T-helper 22 cell (primary cell): Measurements from ENCODE around the gene CARD19.
A peak's percentile ranks its signal among the peaks of the same experiment; 100 is the strongest.
"Not testable (repeated sequence)": the region's sequence is repeated elsewhere in the genome, so short reads cannot be mapped to it uniquely, and the experiment has no call there.

Source experiments
- DNase-seq: peaks from one replicate; pipeline ENCODE4 v3.0.0-alpha.2; 2020; ENCODE audit warnings: low read depth

Gene CARD19

DNA sequence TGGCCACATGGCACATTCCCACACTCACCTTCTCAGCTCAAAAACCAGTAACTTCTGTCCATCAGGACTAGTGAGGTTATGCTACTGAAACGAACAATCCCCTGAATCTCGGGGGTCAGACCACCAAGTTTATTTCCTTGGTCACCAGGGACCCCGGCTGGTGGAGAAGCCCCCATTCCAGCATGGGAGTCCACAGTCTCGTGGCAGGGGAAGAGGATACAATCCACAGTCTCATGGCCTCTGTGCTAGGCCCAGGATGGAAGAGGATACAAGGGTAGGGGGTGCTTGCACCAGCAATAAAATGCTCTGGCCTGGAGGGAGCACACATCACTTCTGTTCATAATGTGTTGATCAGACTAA, 7.4 kb upstream of the CARD19 start:
- no peak for DNase-seq

DNA sequence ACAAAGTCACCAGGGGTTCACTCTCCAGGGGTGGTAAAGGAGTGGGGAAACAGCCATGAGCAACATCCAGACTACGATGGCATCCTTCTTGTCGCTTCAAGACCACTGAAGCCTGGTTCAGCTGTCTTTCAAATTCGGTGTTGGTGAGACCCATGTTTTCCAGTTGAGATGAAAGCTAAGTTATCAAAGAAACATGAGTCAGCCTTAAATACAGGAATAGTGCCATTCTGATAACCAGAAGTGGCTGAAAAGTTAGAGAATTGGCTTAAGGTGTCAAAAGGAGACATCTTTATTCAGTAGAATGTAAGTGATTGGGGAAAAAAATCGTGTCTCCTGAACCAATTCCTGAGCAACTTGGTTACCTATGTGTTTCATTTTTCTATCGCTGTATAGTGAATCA, 7.0 kb upstream of the CARD19 start:
- no peak for DNase-seq

DNA sequence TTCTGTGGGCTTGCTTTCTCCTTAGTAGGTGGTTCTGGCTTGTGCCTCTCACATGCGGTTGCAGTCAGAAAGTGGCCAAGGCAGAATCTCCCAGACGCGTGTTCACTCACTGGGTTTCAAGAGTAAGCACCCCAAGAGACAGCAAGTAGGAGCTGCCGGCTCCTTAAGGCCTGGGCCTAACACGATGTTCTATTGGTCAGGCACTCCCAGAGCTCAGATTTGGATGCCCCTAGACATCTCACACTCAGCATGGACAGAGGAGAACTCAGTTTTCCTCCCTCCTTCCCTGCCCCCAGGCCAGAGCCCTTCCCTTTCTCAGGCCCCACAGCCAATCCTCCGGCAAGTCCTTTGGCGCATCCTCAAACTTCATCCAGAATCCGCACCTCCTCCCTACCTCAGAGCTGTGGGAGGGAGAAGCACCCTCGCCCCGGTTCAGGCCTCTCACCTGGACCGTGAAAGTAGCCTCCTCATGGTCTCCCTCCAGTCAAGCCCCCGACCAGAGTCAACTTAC, 6.5 kb upstream of the CARD19 start:
- no peak for DNase-seq

DNA sequence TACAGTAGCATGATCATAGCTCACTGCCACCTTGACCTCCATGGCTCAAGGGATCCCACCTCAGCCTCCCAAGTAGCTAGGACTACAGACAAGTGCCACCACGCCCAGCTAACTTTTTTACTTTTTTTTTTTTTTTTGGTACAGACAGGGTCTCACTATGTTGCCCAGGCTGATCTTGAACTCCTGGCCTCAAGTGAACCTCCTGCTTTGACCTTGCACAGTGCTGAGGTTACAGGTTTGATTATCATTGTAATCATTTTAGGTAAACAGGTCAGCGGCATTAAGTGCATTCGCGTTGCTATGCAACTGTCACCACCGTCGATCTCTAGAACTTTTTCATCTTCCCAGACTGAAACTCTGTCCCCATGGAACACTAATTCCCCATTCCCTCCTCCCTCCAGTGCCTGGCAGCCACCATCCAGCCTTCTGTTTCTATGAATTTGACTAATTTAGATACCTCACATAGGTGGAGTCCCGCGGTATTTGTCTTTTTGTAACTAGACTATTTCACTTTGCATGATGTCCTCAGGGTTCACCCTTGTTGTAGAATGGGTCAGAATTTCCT, 5.8 kb upstream of the CARD19 start:
- DNase-seq: no peak

DNA sequence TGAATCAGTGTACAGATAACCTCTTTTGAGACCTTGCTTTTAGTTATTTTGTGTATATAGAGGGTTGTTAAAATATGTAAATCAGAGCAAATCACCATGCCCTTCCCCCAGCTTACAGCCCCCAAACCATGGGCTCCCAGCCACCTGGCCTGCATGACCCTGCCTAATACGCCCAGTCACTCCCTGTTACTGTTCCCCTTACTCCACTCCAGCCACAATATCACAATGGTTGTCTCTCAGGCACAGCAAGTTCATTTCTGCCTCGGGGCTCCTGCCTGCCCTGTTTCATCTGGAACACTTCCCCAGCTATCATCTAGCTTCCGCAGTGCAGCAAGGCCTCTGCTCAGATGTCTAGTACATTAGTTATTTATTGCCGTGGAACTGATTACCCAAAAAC, 5.0 kb upstream of the CARD19 start:
- DNase-seq: no peak

GRCh38 chr9:93091453-93092081, 4.5 kb upstream of the CARD19 start:
- no peak for DNase-seq

GRCh38 chr9:93092251-93092991, 3.6 kb upstream of the CARD19 start:
- no peak for DNase-seq

DNA sequence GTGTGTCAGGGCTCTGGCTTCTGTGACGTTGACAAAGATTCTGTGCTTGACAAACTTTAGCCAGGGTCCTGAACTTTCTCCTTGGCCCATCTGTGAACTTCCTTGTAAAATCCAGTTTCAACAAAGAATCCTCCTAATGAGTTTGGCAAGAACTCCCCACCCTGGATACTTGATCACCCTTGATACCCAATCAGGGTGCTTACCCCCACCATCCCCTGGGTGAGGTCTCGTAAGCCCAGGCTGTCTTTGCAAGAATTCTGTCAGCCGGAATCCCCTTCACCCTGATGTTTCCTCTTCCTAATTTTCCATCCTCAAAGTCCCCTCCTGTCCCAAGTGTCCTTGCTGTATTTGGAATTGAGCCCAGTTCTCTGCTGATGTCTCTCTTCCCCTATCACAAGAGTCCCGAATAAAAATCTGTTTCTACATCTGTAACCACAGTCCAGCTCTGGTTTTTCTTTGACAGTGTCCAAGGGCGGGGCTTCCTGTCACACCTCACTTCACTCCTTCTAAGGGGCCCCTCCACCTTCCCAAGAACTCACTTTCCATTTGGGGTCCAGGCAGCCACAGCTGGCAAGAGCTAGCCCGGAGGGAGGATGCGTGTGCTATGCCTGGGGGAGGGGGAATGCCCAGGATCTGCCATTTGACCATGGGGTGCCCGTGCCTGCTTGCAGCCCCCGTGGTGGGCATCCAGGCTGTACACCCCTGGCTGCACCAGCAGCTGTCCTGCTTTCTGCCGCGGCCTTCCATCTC, 2.7 kb upstream of the CARD19 start:
- DNase-seq: no peak

- DNase-seq: no peak
Observed at GRCh38 chr9:93093877-93094657, 1.9 kb upstream of the CARD19 start.

- no peak for DNase-seq
Observed at GRCh38 chr9:93094658-93095204, 1.3 kb upstream of the CARD19 start.

GRCh38 chr9:93095205-93096130, 549 bp upstream of the CARD19 start:
- peak; percentile 100 for DNase-seq

DNA sequence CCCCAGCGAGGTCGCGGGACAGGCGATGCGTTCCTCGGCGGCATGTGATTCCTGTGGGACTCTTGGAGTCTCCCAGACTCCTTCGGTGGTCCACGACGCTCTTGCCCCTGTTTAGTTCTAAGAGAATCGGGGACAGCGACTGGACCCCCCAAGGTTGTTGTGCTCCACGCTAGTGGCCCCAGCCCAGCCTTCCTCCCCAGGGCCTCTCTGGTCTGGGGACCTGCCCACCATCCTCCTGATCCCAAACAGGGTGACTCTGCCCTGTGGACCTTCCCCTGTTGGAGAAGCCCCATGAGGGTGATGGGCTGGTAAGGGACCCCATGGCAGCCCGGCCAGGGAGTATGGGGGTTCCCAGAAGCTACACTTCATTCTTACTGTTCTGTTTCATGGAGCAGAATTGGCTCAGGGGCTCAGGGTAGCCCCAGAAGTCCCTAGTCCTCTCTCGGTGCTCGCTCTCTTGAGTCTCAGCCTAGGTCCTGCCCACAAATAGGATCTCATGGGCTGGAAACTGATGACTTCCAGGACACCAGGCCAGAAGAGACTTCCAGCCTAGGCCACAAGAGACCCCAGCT, 880 bp downstream of the CARD19 start:
- DNase-seq: no peak

- no peak for DNase-seq
Observed at GRCh38 chr9:93097511-93098201, 1.6 kb downstream of the CARD19 start.

DNA sequence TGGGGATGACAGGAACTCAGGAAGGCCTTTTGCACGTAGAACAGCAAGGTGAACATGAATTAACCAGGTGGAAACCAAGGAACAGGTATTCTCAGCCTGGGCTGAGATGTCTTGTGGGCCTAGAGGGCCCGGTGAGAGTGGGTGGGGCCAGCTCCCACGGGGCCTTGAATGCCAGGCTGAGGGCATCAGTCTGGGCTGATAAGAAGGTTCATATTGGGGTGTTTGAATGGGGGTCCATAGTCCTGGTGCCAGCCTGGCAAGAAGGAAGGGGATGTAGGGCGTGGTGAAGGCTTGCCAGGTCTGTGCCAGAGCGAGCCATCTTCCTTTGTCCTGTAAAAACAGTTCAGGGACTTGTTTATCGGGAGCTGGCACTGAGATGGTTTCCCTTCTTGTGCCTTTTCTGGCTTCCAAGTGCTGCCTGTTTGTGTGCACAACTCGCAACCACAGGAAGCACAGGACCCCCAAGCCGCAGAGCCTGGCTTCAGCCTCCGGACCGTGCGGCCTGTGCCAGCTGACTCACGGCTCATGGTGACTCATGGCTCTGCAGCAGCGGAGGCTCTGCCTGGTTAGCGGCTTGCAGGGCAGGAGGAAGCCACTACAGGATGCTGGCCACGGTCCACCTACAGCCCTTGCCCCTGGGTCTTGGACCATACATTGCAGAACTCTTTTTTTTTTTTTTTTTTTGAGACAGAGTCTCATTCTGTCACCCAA, 2.4 kb downstream of the CARD19 start:
- peak; percentile 58 for DNase-seq

- DNase-seq: no peak
Observed at GRCh38 chr9:93099551-93100275, 3.7 kb downstream of the CARD19 start.

DNA sequence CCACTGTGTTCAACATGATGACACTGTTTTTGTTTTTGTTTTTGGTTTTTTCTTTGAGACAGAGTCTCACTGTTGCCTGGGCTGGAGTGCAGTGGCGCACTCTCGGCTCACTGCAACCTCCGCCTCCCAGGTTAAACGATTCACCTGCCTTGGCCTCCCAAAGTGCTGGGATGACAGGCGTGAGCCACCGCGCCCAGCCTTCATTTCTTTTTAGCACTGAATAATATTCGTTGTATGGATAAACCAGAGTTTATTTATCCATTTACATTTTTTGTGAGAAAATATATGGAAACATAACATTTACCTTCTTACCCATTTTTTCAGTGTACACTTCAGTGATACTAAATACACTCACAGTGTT, 4.2 kb downstream of the CARD19 start:
- no peak for DNase-seq

- DNase-seq: not testable (repeated sequence)
Observed at GRCh38 chr9:93101086-93101485, 5.1 kb downstream of the CARD19 start.

GRCh38 chr9:93105620-93106019, 9.6 kb downstream of the CARD19 start:
- no peak for DNase-seq
